Small intestine (tissue), 7 donors: ENCODE results near the gene CDC42EP3. TPM values are rescaled to one million over a fixed set of nuclear protein-coding genes. Genes with fewer than 3 reads are reported as not detected.

Experiments
- DNase-seq, 2 donors: peaks; one replicate each; pipeline versions ENCODE4 v3.0.0 to v3.0.0-alpha.2; 2013
- FAIRE-seq: peaks from 2 replicates; lab custom pipeline; 2012; peaks lifted over from hg19 to GRCh38; lab: Jason Lieb, UNC
- H3K27ac ChIP-seq, 3 donors: one replicate each; pipeline ENCODE4 v1.5.1; 2013; ENCODE audit warnings: low read length in 2 of 3, mild to moderate bottlenecking in 2 of 3, control low read depth in 1 of 3, inconsistent platforms in 1 of 3, low read depth in 1 of 3, moderate library complexity in 1 of 3
- H3K27me3 ChIP-seq, 3 donors: one replicate each; pipeline ENCODE4 v1.6.1; 2013; ENCODE audit warnings: low read length in 3 of 3, inconsistent platforms in 1 of 3; ENCODE audit not compliant: control insufficient read depth in 3 of 3, insufficient read depth in 3 of 3
- H3K36me3 ChIP-seq, 3 donors: one replicate each; pipeline ENCODE4 v1.6.1; 2013; ENCODE audit warnings: low read length in 3 of 3, inconsistent platforms in 1 of 3, low read depth in 1 of 3, mild to moderate bottlenecking in 1 of 3, moderate library complexity in 1 of 3; ENCODE audit not compliant: control insufficient read depth in 3 of 3, insufficient read depth in 2 of 3
- H3K4me1 ChIP-seq, 3 donors: one replicate each; pipeline ENCODE4 v1.6.1; 2013; ENCODE audit warnings: low read length in 2 of 3, inconsistent platforms in 1 of 3, low read depth in 1 of 3, mild to moderate bottlenecking in 1 of 3, moderate library complexity in 1 of 3; ENCODE audit not compliant: control insufficient read depth in 3 of 3, insufficient read depth in 2 of 3
- H3K4me3 ChIP-seq, 3 donors: one replicate each; pipeline ENCODE4 v1.5.1; 2013; ENCODE audit warnings: low read length in 3 of 3, control low read depth in 1 of 3, inconsistent platforms in 1 of 3, low read depth in 1 of 3, mild to moderate bottlenecking in 1 of 3, moderate library complexity in 1 of 3
- H3K9me3 ChIP-seq, 2 donors: one replicate each; pipeline ENCODE4 v1.6.1; 2013; ENCODE audit warnings: low read depth in 1 of 2, low read length in 1 of 2; ENCODE audit not compliant: control insufficient read depth in 2 of 2, insufficient read depth in 1 of 2
- WGBS, 3 donors: extraction: QIAGEN DNeasy Blood & Tissue Kit; methylation state at CpG; one replicate each; pipeline ENCODE4 v1.1.7; 2013; 5-methylcytosine and 5-hydroxymethylcytosine counted together
- polyA plus RNA-seq, 4 donors: library from polyadenylated mRNA; stranded (reverse) in 3 of 4; unstranded in 1 of 4; fragments of 200-250 nt in 3 of 4; fragments of 120-200 nt in 1 of 4; gene quantifications; one replicate each; pipeline versions ENCODE4 v1.2.1 to v1.2.3, GENCODE V29; 2013
- donor health status: healthy with polysubstance abuse.
- donor health status: control.
- donor health status: control.
- donor health status: Bipolar disorder and iron deficiency.
- donor health status: healthy.

Gene CDC42EP3
- polyA plus RNA-seq, 4 donors: 1.1 to 10.6 (median 5.2) TPM

DNA sequence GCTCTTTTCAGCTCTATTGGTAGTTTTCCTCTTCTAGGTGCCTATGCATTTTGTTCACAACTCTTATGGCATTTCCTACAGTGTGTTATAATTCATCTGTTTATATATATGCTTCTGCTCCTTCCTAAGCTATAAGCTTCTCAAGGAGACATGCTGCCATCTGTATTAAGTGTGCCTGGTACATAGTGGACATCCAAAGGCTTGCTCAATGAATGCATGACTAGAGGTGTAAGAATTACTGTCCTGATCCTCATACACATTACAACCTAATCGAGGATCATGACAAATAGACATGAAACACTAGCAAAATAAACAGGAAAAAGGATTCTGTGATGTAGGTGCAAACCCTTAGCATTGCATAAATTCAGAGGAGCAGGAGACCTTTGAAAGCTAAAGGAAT lies 50.2 kb downstream of the CDC42EP3 start:
- FAIRE-seq (no peak), DNase-seq (no peak)
- 54 to 79% (median 64%) methylated on average over 1 of the region's 1 CpG for WGBS, 3 donors
- H3K4me3 ChIP-seq: no peak overlapping the region
- H3K27ac ChIP-seq: no peak overlapping the region
- no peaks in the 10 kb centered on the region for H3K27me3 ChIP-seq
- no peaks in the 10 kb centered on the region for H3K9me3 ChIP-seq
- H3K36me3 ChIP-seq: no peaks in the 10 kb centered on the region
- peaks cover 0 to 5% (median 0%) of the 10 kb centered on the region in 3 donors for H3K4me1 ChIP-seq

DNA sequence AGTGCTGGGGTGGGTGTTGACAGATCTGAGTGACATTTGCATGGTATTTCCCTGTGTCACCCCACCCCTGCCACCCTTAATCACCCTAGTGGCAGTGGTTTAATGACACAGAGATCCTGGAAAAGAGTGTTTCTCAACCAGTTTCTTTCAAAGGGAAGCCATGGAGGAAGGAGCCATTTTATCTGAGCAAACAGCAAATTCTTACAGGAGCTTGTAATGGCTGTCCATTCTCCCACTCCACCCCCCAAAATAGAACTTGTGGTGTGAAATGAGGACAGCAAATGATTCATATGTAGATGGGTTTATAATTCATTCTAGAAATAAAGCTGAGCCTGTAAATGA lies 51.5 kb downstream of the CDC42EP3 start:
- DNase-seq: no peak
- Histone ChIP-seq H3K9me3 (no peaks in the 10 kb centered on the region), H3K36me3 (no peaks in the 10 kb centered on the region), H3K4me3 (no peak overlapping the region), H3K4me1 (peaks cover 0 to 2% (median 0%) of the 10 kb centered on the region in 3 donors), H3K27ac (no peak overlapping the region), H3K27me3 (no peaks in the 10 kb centered on the region)
- no peak for FAIRE-seq

DNA sequence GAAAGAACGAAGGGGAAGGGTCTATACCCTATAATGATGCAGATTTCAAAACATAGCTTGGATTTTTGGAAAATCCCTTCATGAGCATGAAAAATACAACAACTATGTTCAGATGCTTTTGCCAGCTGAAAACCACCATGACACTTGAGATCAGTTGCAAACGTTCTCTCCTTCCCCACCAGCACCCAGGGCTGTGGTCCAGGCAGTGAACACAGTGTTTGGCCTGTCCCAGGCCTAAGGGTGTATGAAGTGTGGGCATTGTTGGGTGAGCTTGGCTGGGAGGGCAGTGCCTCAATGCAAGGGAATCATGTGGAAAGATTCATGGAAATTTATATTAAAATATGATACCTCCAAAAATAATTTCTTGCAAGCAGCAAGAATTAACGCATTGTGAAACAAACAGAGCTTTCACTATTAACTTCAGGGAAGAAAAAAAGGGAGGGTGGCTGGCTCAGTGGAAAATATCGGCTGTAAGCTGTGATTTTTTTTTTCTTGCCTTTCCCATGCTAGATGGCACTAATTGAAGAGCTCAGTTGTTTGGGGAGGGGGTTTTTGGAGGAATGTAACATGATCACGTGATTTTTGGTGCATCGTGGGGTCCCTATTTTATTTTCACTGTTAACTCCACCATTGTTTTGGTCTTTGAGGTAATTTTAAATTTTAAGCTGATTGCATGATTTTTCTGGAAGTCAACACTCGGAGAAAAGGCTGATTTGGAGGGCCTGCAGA lies 52.0 kb downstream of the CDC42EP3 start:
- no peaks in the 10 kb centered on the region for H3K27me3 ChIP-seq
- no peaks in the 10 kb centered on the region for H3K9me3 ChIP-seq
- 72 to 80% (median 77%) methylated on average over 7 of the region's 7 CpGs for WGBS, 3 donors
- H3K36me3 ChIP-seq: no peaks in the 10 kb centered on the region
- H3K4me1 ChIP-seq: peaks cover 0 to 2% (median 0%) of the 10 kb centered on the region in 3 donors
- H3K27ac ChIP-seq: no peak overlapping the region
- FAIRE-seq: no peak
- H3K4me3 ChIP-seq: no peak overlapping the region
- no peak for DNase-seq

DNA sequence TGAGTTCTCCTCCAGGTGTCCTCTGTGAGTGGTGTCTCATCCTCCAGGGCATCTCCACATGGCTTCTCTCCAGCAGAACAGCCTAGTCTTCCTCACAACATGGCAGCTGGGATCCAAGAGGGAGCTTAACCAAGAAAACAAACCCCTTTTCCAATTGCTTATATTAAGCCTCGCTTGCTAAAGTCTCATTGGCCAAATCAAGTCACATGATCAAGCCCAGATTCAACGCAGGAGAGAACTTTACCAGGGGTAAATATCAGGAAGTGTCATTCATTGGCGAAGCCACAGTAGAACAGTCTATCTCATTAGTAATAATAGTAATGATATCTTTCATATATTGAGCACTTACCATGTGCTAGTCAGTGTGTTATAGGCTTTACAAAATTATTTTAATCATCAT lies 53.1 kb downstream of the CDC42EP3 start:
- no peaks in the 10 kb centered on the region for H3K36me3 ChIP-seq
- DNase-seq: no peak
- WGBS, 3 donors: 87 to 89% (median 88%) methylated on average over 3 of the region's 3 CpGs
- no peak for FAIRE-seq
- H3K4me1 ChIP-seq: peaks cover 0 to 2% (median 0%) of the 10 kb centered on the region in 3 donors
- no peaks in the 10 kb centered on the region for H3K9me3 ChIP-seq
- no peak overlapping the region for H3K27ac ChIP-seq
- no peaks in the 10 kb centered on the region for H3K27me3 ChIP-seq
- no peak overlapping the region for H3K4me3 ChIP-seq

DNA sequence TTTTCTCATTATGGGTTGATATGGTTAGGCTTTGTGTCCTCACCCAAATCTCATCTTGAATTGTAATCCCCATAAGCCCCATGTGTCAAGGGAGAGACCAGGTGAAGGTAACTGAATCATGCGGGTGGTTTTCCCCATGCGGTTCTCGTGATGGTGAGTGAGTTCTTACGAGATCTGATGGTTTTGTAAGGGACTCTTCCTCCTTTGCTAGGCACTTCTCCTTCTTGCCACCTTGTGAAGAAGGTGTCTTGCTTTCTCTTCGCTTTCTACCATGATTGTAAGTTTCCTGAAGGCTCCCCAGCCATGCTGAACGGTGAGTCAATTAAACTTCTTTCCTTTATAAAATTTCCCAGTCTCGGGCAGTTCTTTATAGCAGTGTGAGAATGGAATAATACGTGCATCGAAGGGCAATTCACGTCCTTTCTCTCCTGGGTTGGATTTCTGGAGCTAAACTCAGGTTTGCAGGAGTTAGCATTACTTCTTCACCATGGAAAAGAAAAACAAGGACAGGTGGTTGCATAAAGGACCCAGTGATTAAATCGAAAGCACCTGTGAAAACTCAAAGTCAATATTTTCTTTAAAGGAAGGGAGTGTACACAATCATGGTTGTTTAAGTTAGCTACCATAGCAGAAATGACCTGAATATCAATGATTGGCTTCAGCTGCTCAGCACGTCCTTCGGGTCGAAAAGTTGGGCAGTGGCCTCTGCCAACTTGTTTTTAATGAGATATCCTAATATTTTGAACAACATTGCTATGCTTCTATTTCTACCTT lies 54.1 kb downstream of the CDC42EP3 start:
- Histone ChIP-seq H3K4me1 (peaks cover 0 to 2% (median 0%) of the 10 kb centered on the region in 3 donors), H3K4me3 (no peak overlapping the region), H3K9me3 (no peaks in the 10 kb centered on the region), H3K27me3 (no peaks in the 10 kb centered on the region), H3K36me3 (no peaks in the 10 kb centered on the region), H3K27ac (no peak overlapping the region)
- 77 to 88% (median 80%) methylated on average over 14 of the region's 14 CpGs for WGBS, 3 donors
- FAIRE-seq (no peak), DNase-seq (no peak)

DNA sequence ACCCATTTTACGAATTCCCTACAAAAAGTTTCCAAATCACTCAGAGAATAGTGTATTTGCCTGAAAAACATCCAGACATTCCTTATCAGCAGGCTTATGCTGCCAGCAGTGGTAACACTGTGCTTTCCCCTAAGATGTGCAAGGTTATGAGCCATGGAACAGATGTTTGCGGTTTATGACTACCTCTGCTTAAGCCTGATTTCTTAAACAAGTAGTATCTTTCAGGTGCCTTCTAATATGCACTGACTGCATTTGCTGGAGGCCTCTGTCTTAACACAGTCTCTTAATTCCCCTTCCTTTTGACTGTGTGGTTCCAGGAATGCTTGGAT lies 54.8 kb downstream of the CDC42EP3 start:
- Histone ChIP-seq H3K9me3 (no peaks in the 10 kb centered on the region), H3K27me3 (no peaks in the 10 kb centered on the region), H3K36me3 (no peaks in the 10 kb centered on the region), H3K4me3 (no peak overlapping the region), H3K27ac (no peak overlapping the region), H3K4me1 (peaks cover 0 to 2% (median 0%) of the 10 kb centered on the region in 3 donors)
- FAIRE-seq (no peak), DNase-seq (no peak)
- whole genome bisulfite sequencing, 3 donors: 89 to 94% (median 92%) methylated on average over 2 of the region's 2 CpGs

DNA sequence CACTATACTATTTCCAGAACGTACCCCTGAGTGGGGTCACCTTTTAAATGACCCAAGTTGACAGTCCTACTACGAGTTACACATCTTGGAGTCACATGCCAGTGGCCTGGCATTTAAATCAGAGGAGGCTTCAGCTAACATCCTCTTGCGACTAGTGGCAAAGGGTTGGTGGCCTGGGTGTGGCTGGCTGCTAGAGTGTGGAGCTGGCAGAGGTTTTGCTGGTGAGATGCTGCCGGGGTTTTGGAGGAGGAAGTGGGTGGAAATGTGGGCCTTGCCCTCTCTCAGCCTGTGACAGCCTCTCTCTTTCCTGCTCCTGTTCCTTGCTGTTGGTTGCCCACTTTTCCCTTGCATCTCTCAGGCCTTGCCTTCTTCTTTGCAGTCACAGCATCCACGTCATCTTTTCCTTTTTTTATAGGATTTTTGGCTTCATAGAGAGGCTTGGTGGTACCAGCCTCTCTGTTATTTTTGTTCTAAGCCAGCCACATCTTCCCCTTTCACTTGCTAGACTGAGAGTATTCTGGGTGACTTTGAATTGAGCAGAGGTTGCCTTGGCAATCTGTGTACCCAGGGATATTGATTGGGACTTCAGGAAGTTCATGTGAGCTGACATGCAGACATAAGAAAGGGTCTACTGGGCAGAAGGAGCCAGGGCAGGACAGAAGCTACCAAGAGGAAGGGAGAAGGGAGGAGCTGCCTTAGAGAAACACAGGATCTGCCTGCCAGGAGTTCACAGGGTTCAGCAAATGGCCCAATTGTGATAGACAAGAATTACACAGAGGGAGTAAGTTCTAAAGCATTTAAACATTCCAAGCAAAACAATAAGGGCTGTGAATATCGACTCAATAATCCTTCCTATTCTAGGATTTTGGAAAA lies 55.4 kb downstream of the CDC42EP3 start:
- peak overlapping the region in 1 of 3 donors; percentile 45 for H3K27ac ChIP-seq
- peak in 1 of 2 donors; percentile 13 for DNase-seq

DNA sequence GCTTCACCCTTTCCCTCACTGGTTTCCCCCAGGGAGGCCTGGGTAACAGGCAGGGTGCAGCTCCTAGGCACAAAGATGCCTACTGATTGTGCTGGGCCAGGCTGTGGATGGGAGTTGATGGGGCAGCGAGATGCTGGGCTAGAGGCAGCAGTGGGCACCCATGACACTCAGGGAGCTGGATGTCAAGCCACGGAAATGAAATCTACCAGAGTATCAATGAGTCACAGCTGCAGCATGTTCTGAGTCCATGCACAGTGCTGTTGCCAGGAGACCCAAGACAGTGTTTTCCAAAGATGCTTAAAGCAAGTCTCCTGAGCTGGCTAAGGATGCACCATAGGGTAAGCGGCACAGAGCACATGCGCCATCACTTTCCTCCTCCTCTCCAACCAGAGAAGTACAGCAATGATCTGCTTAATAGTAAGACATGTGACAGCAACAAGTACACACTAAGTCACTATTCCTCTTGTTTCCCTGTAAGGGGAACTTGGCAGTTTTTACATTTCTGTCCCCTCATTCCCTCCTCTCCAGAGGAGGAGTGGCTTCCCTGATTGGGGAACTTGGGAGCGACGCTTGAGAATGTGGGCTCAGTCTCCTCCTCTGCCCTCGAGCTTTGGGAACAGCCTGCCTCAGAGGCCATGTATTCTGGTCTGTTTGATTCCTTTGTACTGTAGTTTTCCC lies 57.2 kb downstream of the CDC42EP3 start:
- Histone ChIP-seq H3K36me3 (no peaks in the 10 kb centered on the region), H3K4me1 (peaks cover 0 to 2% (median 0%) of the 10 kb centered on the region in 3 donors), H3K9me3 (no peaks in the 10 kb centered on the region), H3K27me3 (peaks cover 0 to 1% (median 0%) of the 10 kb centered on the region in 3 donors), H3K4me3 (no peak overlapping the region), H3K27ac (peak overlapping the region in 1 of 3 donors; percentile 7)
- FAIRE-seq (no peak), DNase-seq (peak in 1 of 2 donors; percentile 11)
- 80 to 85% (median 81%) methylated on average over 7 of the region's 7 CpGs for WGBS, 3 donors

More for the DNA sequence above, 55.4 kb downstream of the CDC42EP3 start:
- Histone ChIP-seq H3K36me3 (no peaks in the 10 kb centered on the region), H3K27me3 (no peaks in the 10 kb centered on the region), H3K4me3 (no peak overlapping the region), H3K4me1 (peaks cover 0 to 2% (median 0%) of the 10 kb centered on the region in 3 donors), H3K9me3 (no peaks in the 10 kb centered on the region)
- no peak for FAIRE-seq
- 56 to 69% (median 57%) methylated on average over 6 of the region's 6 CpGs for WGBS, 3 donors
